Jurkat, Clone E6-1 (cell line): ENCODE data around the gene RLN1. TPM values are rescaled to one million over a fixed set of nuclear protein-coding genes. Genes with fewer than 3 reads are reported as not detected.
"Not testable (repeated sequence)": the region's sequence is repeated elsewhere in the genome, so short reads cannot be mapped to it uniquely, and the experiment has no call there.

ENCODE experiments used
- DNase-seq: peaks from one replicate; pipeline ENCODE4 v3.0.0-alpha.2; 2011; ENCODE audit warnings: low read depth, low spot score
- H3K4me3 ChIP-seq: 2 replicates; pipeline ENCODE4 v1.5.1; 2011; ENCODE audit warnings: mild to moderate bottlenecking, low read length, control low read depth, moderate library complexity
- polyA plus RNA-seq: library from polyadenylated mRNA; unstranded; fragments of >200 nt; gene quantifications from one replicate; pipeline ENCODE4 v1.2.1, GENCODE V29; 2012; ENCODE audit warnings: missing spikeins; ENCODE audit not compliant: insufficient read length, insufficient read depth

Gene RLN1, protein sequence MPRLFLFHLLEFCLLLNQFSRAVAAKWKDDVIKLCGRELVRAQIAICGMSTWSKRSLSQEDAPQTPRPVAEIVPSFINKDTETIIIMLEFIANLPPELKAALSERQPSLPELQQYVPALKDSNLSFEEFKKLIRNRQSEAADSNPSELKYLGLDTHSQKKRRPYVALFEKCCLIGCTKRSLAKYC
- polyA plus RNA-seq = not detected

- not testable (repeated sequence) for DNase-seq, H3K4me3 ChIP-seq
Observed at GRCh38 chr9:5338992-5339981, at the start of gene RLN1. RLN1 (minus strand) TSS chr9:5339876; CDS start chr9:5339746, 130 bp downstream.

DNA sequence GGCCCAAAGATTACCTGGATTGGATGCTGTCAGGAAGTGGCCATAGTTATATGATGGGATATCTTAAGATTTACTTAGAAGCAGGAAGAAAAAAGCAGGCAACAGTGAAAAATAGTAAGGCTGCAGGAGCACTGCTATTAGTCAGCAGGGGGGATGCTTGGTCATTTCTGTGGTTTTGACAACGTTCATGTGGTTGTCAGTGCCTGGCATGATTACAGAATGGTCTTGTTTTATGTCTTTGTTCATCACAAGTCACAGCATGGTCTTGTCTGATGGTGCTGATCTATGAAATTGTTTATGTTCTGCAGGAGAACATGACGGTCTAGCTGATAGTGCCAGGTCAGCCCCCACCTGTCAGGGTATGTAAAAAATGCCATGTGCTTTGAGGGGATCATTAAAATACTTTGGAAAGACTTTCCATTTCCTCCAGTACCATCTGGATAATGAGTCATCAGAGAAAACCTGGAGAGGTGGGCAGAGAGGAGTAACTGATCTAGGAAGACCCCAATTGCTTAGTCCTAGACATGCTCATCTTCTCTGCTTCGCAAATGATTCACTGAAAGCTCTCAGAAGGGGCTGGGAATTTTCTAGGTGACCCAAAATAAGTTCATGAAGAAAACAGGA lies 49.5 kb upstream of the RLN1 start:
- H3K4me3 ChIP-seq = no peak overlapping the region
- DNase-seq = no peak

- no peak for DNase-seq
- H3K4me3 ChIP-seq = no peak overlapping the region
Observed at GRCh38 chr9:5388026-5388819, 48.5 kb upstream of the RLN1 start.

DNA sequence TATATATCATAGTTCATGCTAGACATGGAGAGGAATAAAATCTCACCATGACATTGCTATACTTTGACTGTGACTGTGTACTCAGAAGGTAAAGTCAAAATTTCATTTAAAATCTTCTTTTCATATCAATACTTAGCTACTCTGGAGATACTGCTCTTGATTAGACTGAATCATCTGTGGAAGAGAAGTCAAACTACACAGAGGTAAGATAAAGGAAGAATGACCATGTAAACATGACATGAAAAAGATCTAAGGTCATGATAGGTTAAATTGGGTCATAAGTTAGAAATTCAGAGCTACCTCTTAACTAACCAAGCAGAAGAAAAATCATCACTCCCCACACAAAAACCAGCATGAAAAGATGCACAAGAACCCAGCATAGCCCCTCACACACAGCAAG lies 44.8 kb upstream of the RLN1 start:
- no peak overlapping the region for H3K4me3 ChIP-seq
- DNase-seq = no peak

GRCh38 chr9:5382479-5382878 lies 42.8 kb upstream of the RLN1 start:
- H3K4me3 ChIP-seq = no peak overlapping the region

DNA sequence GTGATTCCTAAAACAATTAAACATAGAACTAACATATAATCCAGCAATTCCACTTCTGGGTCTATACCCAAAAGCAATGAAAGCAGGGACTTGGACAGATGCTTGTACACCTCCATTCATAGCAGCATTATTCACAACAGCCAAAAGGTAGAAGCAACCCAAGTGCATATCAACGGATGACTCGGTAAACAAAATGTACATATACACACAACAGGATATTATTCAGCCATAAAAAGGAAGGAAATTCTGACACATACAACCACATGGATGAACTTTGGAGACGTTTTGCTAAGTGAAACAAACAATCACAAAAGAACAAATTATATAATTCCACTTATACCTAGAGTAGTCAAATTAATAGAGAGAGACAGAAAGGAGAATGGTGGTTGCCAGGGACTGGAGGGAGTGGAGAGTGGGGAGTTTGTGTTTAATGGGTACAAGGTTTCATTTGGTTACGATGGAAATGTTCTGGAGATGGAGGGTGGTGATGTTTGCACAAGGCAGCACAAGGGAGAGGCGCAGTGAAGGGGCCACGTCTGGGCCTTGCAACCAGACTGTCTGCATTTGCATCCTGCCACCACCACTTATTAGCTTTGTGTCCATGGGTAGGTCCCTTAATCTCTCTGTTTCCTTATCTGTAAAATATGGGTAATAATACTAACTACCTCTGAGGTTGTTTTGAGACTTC lies 36.3 kb upstream of the RLN1 start:
- no peak for DNase-seq

More at GRCh38 chr9:5382479-5382878, 42.8 kb upstream of the RLN1 start:
- DNase-seq = no peak

DNA sequence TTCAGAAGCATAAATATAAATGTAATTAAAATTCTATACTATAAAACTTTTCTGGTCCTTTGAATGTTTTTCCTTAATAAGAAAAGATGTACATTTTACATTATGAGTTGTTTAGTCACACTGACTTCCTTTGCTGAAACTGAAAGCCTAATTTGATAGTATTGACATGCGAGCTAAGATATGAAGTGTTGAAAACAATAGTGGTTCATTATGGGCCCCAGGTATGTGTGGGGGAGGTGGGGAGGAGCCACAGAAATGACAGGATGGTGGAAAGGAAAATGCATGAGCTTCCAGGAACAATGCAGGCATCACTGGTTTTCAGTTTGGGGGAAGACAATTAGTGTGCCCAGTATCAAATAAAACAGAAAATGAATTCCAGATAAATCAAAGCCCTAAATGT lies 35.4 kb upstream of the RLN1 start:
- no peak overlapping the region for H3K4me3 ChIP-seq
- DNase-seq = no peak

More for the DNA sequence above, 36.3 kb upstream of the RLN1 start:
- H3K4me3 ChIP-seq = no peak overlapping the region

DNA sequence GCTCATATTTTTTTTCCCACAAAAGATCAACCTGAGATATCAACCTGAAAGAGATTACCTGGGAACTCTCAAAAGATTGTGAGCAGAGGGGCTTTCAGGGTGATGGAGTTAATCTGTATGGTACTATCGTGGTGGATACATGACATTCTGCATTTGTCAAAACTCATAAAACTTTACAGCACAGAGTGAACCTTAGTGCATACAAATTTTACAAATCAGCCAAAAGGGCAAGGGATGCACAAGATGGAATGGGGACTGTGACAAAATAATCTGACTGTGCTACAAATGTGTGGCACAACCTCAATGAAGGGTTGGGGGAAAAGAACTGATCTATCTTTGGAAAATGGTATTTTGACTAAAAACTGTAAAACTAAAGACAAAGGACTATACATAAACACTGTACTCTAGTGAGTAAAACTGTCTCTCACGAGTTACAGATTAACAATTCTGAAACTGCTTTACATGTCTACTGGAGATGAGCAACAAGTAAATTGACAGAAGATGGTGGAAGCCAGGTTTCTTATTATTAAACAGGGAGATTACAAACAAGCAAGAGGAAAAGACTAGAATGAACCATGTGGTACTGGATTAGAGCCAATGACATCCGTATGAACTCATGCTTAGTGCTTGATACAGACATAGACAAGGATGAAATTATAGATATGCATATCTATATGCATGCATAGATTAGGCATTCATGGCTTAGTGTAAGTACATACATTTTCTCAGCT lies 24.8 kb upstream of the RLN1 start:
- DNase-seq = no peak
- no peak overlapping the region for H3K4me3 ChIP-seq

GRCh38 chr9:5361326-5362010 lies 21.8 kb upstream of the RLN1 start:
- no peak for DNase-seq
- H3K4me3 ChIP-seq = no peak overlapping the region

GRCh38 chr9:5360341-5360740 lies 20.7 kb upstream of the RLN1 start:
- no peak overlapping the region for H3K4me3 ChIP-seq
- no peak for DNase-seq

DNA sequence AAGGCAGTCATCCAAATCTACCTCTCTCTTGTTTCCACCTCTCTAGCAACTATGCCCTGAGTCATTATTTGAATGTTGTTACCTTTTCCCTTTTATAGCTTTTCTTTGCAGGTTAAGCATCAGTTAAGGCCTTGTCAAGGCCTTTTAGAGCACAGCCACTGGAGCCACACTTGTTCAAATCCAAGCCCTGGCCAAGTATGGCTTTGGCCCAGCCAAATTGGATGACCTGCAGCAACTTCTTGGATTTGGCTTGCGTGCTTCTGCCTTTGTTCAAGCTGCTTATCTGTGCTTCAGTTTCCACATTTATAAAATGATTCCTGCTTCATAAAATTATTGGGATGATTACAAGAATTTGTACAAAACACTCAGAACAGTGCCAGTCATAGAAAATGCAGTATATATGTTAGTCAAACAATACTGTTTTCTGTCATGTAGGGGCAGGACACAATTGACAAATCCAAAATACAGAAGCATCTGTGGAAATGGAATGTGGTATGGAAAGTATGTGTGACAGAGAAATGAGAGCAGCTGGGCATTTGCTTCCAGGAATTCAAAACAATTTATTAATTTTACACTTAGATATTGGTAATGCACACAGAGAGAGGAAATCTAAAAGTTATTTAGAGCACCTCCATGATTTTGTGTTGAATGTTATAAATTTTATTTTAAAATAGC lies 17.9 kb upstream of the RLN1 start:
- no peak overlapping the region for H3K4me3 ChIP-seq
- no peak for DNase-seq

- no peak for DNase-seq
- no peak overlapping the region for H3K4me3 ChIP-seq
Observed at GRCh38 chr9:5355817-5356216, 16.1 kb upstream of the RLN1 start.

DNA sequence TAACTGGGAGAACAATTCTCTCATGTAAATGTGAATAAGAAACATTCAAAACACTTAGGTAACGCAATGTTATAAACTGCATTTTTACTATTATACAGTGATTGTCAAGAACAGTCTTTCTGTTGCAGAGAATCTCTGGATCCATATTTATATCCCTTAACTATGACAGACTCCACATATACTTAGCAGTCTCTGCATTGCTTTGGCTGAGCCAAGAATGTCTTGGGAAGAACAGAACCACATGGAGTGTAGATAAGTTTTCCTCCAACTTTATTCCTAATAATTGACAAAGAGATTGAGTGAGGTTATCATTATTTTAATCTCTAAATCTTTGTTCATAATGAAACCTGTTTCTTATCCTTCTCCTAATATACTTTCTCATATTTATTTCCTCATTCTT lies 15.6 kb upstream of the RLN1 start:
- no peak overlapping the region for H3K4me3 ChIP-seq
- no peak for DNase-seq

DNA sequence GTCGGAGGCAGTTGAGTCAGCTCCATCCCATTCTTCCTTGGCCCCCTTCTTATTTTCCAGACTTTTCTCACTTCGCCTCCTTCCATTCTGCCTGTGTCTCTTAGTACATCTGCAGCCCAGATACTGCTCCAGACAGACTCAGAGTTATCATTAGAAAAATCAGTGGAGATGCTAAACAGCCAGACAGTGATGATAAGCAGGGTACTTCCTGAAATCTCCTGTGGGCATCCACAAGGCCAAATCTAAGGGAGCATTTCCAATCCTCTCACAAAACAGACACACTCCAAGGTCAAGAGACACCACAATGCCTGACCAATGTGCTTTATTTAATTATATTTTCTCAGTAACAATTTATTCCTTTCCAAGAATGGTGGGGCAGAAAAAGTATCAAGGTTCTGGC lies 14.5 kb upstream of the RLN1 start:
- H3K4me3 ChIP-seq = no peak overlapping the region

DNA sequence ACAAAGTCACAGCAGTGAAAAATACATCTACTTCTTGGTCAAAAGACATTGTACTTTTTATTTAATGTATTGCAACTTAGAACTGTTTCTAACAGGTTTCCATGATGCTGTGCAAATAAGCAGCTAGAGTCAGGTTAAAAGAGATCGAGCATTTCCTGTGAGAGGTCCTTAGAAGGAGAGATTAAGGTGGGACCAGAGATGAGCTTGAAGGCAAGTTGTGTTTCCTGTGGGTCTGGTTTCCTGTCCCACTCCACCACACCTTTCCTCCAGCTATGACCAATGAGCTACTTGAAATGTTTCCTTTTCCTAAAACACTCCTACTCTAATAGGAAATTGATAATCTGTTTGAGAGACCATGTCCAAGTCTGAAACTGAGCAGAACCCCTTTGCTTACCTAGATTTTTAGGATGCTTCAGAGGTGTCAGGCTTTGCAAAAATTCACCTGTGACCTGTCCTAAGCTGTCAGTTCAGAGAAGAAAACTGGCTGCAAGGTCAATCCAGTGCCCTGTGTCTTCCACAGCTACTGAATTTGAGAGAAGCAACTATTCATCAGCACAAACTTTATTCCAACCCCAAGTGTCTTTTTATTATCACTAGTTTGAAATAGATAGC lies 13.1 kb upstream of the RLN1 start:
- no peak overlapping the region for H3K4me3 ChIP-seq
- DNase-seq = peak; percentile 60

More for the DNA sequence above, 14.5 kb upstream of the RLN1 start:
- no peak for DNase-seq

DNA sequence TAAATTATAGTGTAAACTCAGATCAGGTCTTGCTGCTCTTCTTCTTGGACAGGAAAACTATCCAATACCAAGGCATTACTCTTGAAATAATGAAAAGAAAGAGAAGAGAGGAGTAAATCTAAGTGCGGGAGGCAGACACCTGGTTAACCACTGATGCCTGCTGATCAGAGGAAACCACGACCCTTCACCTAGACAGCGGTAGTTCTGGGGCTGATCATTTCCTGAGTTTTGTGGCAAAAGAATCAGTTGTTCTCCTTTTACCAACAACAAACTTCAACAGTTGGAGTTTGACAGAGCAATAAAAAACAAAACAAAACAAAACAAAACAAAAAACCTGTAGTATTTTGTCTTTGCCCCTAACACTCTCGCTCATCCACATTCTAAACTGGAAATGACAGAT lies 3.0 kb downstream of the RLN1 start:
- H3K4me3 ChIP-seq = no peak overlapping the region

More for the DNA sequence above, 3.0 kb downstream of the RLN1 start:
- DNase-seq = peak; percentile 52
